Measurements from ENCODE around the gene ORM1. TPM values are rescaled to one million over a fixed set of nuclear protein-coding genes. Genes with fewer than 3 reads are reported as not detected.

ORM1 gene
- total and polyA plus RNA-seq, 2 donors (not counting 3 experiments of a cell fraction or from before 2014, with no cell fraction given), result not detected

DNA sequence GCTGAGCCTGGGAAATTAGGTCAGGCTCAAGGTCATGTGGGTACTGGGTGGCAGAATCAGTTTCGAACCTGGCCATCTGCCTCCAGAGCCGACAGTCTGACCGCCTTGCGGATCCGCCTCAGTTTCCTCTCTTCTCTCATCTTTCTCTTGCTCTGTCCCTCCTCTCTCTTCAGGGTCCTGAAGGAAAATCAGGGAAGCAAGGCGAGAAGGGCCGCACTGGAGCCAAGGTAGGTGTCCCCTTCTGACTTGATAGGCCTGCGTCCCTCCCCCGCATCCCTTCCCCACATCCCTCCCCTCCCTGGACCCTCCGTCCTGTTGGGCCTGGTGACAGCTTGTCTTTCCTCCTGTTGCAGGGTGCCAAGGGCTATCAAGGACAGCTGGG is 40.8 kb upstream of the ORM1 start:
- H4K20me1 ChIP-seq (replicated peaks; ENCODE audit: control insufficient read depth, extremely low read depth, insufficient read depth, low read length), result no peaks in the 10 kb centered on the region
- intact Hi-C loops (cut with micrococcal nuclease), result no loop called here
- no peaks in the 10 kb centered on the region for H3K27me3 ChIP-seq (ENCODE audit: control insufficient read depth in 2 of 2, insufficient read depth in 2 of 2, low read length in 2 of 2)
- no peak overlapping the region for H3K27ac ChIP-seq (ENCODE audit: insufficient read depth, low read depth, low read length)
- no peak overlapping the region for H3K4me3 ChIP-seq (replicated peaks in 1 of 3; ENCODE audit: insufficient read depth in 1 of 3, low read depth in 1 of 3, low read length in 3 of 3)
- ChIA-PET CTCF (interaction anchor here (1.3 kb wide), 1 partner anchor 200 kb away, joined by 4 read pairs; no protein-coding TSS in a partner anchor), POLR2A (no interaction called here)
- H3K9me1 ChIP-seq (replicated peaks; ENCODE audit: control insufficient read depth, extremely low read depth, insufficient read depth, low read length), result no peaks in the 10 kb centered on the region
- peaks cover 2% of the 10 kb centered on the region for H3K4me1 ChIP-seq (ENCODE audit: control insufficient read depth, extremely low read depth, insufficient read depth, low read length)
- dilution Hi-C loops (cut with MboI; ENCODE audit: extremely low pct_ligation_motif_present, low sequenced_read_pairs), result loop anchor here (25.0 kb wide), 1 partner anchor 195 kb away; the partner anchor contains the start of genes AMBP and KIF12
- H3K79me2 ChIP-seq (ENCODE audit: control insufficient read depth, insufficient read depth, low read length), result no peaks in the 10 kb centered on the region
- peaks cover 0 to 2% of the 10 kb centered on the region in 2 experiments for H3K36me3 ChIP-seq (ENCODE audit: control insufficient read depth in 2 of 2, extremely low read depth in 1 of 2, insufficient read depth in 2 of 2, low read length in 2 of 2)
- H3K4me2 ChIP-seq (ENCODE audit: insufficient read depth, low read length), result no peak overlapping the region
- BruUV-seq (replicated peaks), result no TSS peak
- no peak overlapping the region for H3K9ac ChIP-seq (replicated peaks; ENCODE audit: extremely low read depth, insufficient read depth, low read length)
- no peak for TF ChIP-seq GATA2 (IDR thresholded peaks at IDR 0.05; ENCODE audit: insufficient read depth, insufficient read length, low read depth, low read length)
- no peak for TF ChIP-seq EZH2 (IDR thresholded peaks at IDR 0.05; ENCODE audit: borderline replicate concordance, low read depth, low read length, severe bottlenecking)
- no peak for TF ChIP-seq POLR2AphosphoS5 (IDR thresholded peaks at IDR 0.05; ENCODE audit: insufficient read depth, low read depth, low read length)
- TF ChIP-seq, protein P1, sequence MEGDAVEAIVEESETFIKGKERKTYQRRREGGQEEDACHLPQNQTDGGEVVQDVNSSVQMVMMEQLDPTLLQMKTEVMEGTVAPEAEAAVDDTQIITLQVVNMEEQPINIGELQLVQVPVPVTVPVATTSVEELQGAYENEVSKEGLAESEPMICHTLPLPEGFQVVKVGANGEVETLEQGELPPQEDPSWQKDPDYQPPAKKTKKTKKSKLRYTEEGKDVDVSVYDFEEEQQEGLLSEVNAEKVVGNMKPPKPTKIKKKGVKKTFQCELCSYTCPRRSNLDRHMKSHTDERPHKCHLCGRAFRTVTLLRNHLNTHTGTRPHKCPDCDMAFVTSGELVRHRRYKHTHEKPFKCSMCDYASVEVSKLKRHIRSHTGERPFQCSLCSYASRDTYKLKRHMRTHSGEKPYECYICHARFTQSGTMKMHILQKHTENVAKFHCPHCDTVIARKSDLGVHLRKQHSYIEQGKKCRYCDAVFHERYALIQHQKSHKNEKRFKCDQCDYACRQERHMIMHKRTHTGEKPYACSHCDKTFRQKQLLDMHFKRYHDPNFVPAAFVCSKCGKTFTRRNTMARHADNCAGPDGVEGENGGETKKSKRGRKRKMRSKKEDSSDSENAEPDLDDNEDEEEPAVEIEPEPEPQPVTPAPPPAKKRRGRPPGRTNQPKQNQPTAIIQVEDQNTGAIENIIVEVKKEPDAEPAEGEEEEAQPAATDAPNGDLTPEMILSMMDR (IDR thresholded peaks at IDR 0.05; ENCODE audit: extremely low read depth in 1 of 2, insufficient read depth in 1 of 2, low read depth in 1 of 2, low read length in 2 of 2), result no peak
- TF ChIP-seq POLR2A (IDR thresholded peaks at IDR 0.05; ENCODE audit: low read depth, low read length), result no peak
- no peak for TF ChIP-seq MYC (IDR thresholded peaks at IDR 0.05; ENCODE audit: low read depth, low read length)
- no peak for TF ChIP-seq JUN (IDR thresholded peaks at IDR 0.05; ENCODE audit: borderline replicate concordance, insufficient read depth, insufficient read length, low read depth)
- TF ChIP-seq, protein P2, sequence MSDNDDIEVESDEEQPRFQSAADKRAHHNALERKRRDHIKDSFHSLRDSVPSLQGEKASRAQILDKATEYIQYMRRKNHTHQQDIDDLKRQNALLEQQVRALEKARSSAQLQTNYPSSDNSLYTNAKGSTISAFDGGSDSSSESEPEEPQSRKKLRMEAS (IDR thresholded peaks at IDR 0.05; ENCODE audit: insufficient read depth, insufficient read length), result no peak
- no peak for TF ChIP-seq FOS (IDR thresholded peaks at IDR 0.05; ENCODE audit: borderline replicate concordance, insufficient read depth, low read length)
- DNase-seq (ENCODE audit: low read depth, low spot score) (no peak), FAIRE-seq (no peak)
- H2AFZ ChIP-seq (ENCODE audit: low read depth, low read length), result no peak overlapping the region
- no peaks in the 10 kb centered on the region for H3K9me3 ChIP-seq (replicated peaks; ENCODE audit: control insufficient read depth, insufficient read depth, low read length)
